Anterior cingulate cortex (tissue), 58 donors: Measurements from ENCODE around the gene CYFIP1.
A peak's percentile ranks its signal among the peaks of the same experiment; 100 is the strongest.

Experiments
- DNase-seq, 58 donors: peaks; one replicate each; lab custom pipeline; 2025; lab: John Stamatoyannopoulos, UW

The CYFIP1 gene

GRCh38 chr15:22895465-22896190, 84.5 kb downstream of the CYFIP1 start:
- no peak for DNase-seq

- DNase-seq = no peak
These were observed 86.3 kb downstream of the CYFIP1 start for GRCh38 chr15:22893881-22894280.

GRCh38 chr15:22893081-22893480, 87.1 kb downstream of the CYFIP1 start:
- no peak for DNase-seq

- DNase-seq = no peak
These were observed 87.8 kb downstream of the CYFIP1 start for GRCh38 chr15:22892333-22892732.

- no peak for DNase-seq
These were observed 88.5 kb downstream of the CYFIP1 start for GRCh38 chr15:22891426-22892210.

- no peak for DNase-seq
These were observed 89.9 kb downstream of the CYFIP1 start for GRCh38 chr15:22890296-22890695.

- DNase-seq = no peak
These were observed 90.9 kb downstream of the CYFIP1 start for GRCh38 chr15:22889146-22889818.

- DNase-seq = peak in 19 of 58 donors; percentile 7 to 60 (median 21)
These were observed 91.9 kb downstream of the CYFIP1 start for GRCh38 chr15:22888120-22888859.

GRCh38 chr15:22887157-22887951, 92.8 kb downstream of the CYFIP1 start:
- DNase-seq = peak in 13 of 58 donors; percentile 9 to 89 (median 28)

- no peak for DNase-seq
These were observed 95.0 kb downstream of the CYFIP1 start for GRCh38 chr15:22885120-22885519.

- no peak for DNase-seq
These were observed 95.8 kb downstream of the CYFIP1 start for GRCh38 chr15:22884344-22884743.

- DNase-seq = no peak
These were observed 97.0 kb downstream of the CYFIP1 start for GRCh38 chr15:22883196-22883595.

GRCh38 chr15:22881739-22882440, 98.3 kb downstream of the CYFIP1 start:
- no peak for DNase-seq

GRCh38 chr15:22880981-22881738, 99.0 kb downstream of the CYFIP1 start:
- DNase-seq = no peak

GRCh38 chr15:22880068-22880980, 99.8 kb downstream of the CYFIP1 start:
- DNase-seq = no peak

- peak in 4 of 58 donors; percentile 9 to 78 (median 20) for DNase-seq
These were observed 102.1 kb downstream of the CYFIP1 start for GRCh38 chr15:22878103-22878502.

GRCh38 chr15:22877607-22878006, 102.6 kb downstream of the CYFIP1 start:
- DNase-seq = no peak
